GM20431 (cell line): ENCODE results near the gene C6orf15.

Source experiments
- in situ Hi-C: fragments of 300-500 bp; cut with MseI, MboI; formaldehyde crosslinking; loops from one replicate; pipeline ENCODE4 v1.15.0; 2020; ENCODE audit warnings: low sequenced_read_pairs; ENCODE audit not compliant: unreplicated experiment

C6orf15 gene

DNA sequence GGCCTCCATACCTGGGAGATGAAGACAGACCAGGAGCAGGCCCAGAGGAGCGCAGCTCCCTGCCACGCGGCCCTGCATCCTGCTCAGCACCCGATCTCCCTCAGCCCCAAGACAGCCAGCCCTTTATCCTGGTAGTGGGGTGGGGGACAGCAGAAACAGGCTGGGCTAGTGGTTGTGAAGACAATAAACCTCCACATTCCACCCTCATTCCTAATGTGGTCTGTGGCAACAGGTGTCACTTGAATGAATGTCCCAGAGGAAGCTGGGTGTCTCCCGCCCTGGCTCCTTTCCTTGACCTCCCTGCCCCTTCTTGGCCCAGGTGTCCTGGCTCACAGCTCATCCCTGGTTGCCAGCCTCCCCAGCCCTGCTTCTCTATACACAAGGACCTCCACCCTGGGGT, at the start of gene C6orf15:
TSS of gene C6orf15 (minus strand) at position 98 of the 400 bp plus-strand sequence. CDS start at position 78, 20 bp downstream.
- in situ Hi-C loops: no loop called here

DNA sequence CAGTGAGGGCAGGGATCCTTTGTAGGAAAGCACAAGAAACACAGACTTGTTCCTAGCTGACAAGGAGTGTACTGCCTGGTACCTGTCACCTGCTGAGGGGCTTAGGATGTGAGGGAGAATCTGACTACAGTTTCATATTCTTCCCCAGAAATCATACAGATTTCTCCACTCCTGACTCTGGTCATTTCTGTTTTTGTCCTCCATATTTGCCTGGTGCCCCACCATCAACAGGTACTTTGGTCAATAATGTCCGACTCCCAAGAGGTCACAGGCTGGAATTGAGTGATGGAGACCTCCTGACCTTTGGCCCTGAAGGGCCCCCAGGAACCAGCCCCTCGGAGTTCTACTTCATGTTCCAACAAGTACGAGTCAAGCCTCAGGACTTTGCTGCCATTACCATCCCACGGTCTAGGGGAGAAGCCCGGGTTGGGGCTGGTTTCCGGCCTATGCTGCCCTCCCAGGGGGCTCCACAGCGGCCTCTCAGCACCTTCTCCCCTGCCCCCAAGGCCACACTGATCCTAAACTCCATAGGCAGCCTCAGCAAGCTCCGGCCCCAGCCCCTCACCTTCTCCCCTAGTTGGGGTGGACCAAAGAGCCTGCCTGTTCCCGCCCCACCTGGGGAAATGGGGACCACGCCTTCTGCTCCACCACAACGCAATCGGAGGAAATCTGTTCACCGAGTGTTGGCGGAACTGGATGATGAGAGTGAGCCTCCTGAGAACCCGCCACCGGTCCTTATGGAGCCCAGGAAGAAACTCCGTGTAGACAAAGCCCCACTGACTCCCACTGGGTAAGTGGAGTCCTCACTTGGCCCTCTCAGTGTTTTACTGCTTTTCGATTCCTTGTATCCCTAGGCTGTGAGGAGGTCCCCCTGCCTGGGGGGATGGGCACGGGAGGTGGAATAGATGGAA, 49.1 kb upstream of the C6orf15 start:
- in situ Hi-C loops: no loop called here

DNA sequence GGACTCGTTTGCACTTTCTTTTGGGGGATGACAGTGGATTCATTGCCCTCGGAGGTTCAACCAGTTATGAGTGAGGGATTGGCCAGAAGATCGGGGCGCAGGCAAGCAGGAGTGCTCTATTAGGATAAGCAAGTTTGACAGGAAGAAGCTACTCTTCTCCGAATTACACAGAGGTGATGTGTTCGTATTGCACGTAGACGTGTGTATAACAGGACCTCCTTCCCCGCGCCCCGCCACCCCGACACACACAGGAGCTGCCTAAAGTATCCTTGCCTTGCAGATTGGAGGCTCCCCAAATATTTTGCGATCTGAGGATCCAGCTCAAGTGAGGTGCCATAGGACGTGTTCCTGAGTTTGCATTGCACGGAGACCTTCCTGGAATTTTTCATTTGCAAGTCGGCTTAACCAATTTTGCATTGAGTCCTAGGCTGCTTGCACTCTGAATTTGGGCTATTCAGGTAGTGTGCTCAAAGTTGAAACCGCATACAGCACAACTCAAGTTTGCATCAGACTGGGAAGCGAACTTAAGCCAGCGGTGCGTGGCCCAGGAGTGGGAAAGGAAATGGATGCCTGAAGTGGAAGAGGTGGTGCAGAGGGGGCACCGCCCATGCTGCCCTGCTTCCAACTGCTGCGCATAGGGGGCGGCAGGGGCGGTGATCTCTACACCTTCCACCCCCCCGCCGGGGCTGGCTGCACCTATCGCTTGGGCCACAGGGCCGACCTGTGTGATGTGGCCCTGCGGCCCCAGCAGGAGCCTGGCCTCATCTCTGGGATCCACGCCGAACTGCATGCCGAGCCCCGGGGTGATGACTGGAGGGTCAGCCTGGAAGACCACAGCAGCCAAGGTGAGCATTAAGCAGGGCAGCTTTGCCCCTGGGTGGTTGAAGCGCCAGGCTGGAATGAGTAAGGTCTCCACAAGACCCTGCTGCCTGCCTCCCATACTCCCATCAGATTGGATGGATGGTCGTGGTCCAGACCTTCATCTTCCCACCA, 46.8 kb upstream of the C6orf15 start:
- in situ Hi-C loops: no loop called here

DNA sequence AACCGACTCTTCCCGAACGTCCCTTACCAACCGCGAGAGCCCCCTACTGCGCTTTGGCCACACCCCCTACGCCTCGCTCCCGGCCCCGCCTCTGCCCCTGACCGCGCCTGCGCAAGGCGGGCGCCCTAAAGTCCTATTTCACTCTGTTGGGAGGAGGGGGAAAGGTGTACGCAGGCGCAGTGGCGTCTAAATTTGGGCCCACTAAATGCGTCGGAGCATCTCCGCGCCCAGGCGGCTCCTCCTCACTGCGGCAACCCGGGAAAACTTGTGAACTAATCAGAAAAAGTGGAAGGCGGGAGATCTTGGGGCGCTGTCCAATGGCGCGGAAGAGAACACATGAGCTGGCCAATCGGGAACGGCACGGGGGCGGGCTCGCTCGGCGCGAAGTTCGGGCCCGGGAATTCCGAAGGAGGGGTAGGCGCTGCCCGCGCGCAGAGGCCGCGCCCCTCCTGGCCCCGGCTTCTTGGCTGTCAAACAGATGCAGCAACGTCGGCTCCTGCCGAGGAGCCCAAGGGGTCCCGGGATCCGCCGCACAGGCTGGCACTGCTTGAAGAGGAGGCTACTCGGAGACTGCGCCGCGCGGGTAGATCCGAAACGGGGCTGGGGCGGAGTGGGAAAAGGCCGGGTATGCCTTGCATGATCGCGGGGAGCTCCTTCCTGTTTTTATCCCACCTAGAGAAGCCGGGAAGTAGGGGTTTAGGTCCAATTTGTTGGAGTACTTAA, 45.9 kb upstream of the C6orf15 start, which contains the start of gene TCF19:
TSS of gene TCF19 (plus strand) at position 450 of the 723 bp plus-strand sequence. CDS start 881 bp downstream, outside the sequence.
- in situ Hi-C loops: no loop called here

DNA sequence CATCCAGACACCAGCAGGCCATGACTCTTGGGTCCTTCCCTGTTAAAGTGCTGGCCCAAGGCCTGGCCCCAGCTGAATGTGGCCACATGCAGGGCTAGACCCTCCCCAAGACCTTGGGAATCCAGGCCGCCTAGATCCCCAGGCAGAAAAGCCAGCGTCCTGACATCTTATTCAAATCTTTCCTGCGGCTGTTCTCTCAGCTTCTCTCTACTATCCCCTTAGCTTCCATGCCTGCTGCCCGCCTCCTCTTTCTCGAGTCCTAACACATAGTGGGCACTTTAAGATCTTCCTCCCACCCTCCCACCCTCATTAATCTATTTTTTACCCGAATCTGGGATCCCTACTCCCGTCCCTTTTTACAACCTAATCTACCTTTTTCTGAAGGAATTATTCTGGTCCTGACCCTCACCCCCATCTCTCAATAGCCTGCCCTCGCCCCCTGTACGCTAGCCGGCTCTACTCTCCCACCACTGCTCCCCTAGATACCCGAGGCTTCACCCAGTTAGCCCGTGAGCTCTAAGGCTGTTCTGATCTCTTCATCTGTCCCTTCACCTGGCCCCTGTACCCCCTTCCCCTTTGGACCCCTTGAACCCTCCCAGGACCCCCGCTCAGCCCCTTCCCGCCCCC, 45.3 kb upstream of the C6orf15 start, which contains the start of gene CCHCR1:
TSS of gene CCHCR1 (minus strand) at position 290 of the 627 bp plus-strand sequence. CDS start at position 88, 202 bp downstream.
- in situ Hi-C loops: no loop called here

DNA sequence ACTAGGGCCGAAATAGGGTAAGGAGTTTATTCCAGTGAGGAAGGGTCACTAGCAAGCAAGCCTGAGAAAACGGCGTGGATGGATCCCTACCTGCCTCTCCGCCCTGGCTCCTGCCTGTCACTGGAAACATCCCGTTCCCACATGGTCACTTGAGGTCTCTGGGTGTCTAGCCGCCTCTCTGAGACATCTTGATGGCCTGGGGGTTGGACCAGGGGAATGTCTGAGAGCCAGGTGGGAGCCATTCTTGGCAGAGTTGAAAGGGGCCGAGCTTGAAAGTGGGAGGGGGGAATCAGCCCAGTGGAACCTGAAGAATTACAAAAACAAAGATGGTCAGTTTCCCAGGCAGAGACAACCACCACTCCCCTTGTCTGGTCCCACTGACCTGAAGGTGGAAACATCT, 44.3 kb upstream of the C6orf15 start:
- in situ Hi-C loops: no loop called here

DNA sequence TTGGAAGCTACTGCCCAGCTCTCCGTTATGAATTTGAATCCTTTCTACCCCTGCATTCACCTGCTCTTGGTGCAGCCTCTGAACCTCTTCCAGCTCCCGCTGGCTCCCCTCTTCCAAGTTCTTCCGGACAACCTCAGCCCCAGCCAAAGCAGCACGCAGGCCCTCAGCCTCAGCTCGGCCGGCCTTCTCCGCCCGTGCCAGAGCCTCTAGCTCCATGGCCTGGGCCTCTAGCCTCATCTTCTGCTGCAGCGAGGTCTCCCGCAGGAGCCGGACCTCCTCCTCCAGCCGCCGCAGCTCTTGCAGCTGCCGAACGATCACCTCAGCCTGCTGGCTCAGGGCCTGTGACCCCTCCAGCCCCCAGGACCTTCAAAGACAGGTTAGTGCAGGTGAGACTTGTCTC, 42.1 kb upstream of the C6orf15 start:
- in situ Hi-C loops: no loop called here

DNA sequence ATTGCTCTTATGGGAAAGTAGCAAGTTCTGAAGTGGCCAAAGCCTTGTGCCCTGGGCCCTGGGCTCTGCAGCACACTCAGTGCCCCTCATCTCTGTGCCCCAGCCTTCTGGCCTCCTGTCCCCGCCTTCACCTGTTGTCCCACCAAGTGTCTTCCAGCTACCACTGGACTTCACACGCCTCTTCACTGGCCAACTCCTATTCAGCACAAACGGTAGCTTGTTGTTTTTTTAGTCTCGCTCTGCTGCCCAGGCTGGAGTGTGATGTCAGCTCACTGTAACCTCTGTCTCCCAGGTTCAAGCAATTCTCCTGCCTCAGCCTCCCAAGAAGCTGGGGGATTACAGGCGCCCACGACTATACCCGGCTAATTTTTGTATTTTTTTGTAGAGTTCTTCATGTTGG, 40.4 kb upstream of the C6orf15 start:
- in situ Hi-C loops: no loop called here

DNA sequence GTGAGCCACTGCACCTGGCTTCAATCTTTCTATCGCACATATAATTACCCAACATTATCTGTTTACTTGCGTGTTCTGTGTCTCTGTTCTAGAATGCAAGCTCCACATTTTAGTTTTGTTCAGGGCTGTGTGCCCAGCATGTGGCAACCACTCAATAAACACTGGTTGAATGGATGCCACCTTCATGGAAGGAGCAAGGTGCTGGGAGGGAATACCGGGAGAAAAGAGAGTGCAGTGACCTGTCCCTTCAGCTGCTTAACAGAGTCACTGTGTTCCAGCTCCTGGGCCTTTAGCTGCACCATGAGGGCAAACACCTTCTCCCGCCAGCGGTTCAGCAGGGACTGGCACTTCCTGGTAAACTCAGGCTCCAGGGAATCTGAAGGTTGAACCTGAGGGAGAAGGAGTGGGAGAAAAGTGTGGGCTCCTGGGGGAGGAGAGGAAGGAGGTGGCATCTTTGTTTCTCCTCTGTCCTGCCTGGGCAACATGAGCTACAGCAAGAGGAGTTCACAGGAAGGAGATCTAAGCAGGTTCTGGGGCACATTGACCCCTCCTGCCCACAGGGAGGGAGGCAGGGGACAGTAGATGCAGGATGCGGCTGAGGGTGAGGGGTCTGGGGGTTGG, 37.6 kb upstream of the C6orf15 start:
- in situ Hi-C loops: no loop called here

DNA sequence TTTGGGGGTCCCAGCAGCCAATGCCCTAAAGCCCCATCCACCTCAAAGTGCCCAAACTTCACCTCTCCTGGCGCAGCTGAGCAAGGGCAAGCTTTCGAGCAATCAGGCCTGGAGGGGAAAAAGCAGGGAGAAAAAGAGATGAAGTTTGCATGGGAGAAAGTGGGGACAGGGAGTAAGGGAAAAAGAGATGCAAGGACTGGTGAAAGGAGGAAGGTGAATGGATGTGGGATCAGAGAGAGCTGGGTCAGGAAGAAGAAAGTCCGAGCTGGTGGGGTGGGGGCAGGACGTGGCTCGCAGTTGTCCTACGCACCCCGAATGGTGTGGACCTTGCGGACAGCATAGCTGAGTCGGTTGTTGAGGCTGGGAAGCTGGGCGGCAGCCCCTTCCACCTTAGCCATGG, 33.0 kb upstream of the C6orf15 start:
- in situ Hi-C loops: no loop called here

DNA sequence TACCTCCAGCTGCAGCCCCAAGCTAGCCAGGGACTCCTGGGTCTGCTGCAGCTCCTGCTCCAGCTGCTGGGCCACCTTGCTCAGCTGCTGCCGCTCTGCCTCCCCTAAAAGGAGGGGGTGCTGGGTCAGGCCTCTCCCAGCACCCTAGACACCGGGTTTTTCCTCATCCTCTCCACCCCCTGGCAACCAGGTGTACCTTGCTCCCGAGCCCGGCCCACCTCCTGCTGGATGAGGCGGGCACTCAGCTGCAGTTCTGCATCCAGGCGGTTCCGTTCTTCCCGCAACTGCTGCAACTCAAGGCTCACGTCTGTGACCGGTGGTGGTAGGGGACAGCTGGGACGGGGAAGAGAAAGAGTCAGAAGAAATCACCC, 32.6 kb upstream of the C6orf15 start:
- in situ Hi-C loops: no loop called here

DNA sequence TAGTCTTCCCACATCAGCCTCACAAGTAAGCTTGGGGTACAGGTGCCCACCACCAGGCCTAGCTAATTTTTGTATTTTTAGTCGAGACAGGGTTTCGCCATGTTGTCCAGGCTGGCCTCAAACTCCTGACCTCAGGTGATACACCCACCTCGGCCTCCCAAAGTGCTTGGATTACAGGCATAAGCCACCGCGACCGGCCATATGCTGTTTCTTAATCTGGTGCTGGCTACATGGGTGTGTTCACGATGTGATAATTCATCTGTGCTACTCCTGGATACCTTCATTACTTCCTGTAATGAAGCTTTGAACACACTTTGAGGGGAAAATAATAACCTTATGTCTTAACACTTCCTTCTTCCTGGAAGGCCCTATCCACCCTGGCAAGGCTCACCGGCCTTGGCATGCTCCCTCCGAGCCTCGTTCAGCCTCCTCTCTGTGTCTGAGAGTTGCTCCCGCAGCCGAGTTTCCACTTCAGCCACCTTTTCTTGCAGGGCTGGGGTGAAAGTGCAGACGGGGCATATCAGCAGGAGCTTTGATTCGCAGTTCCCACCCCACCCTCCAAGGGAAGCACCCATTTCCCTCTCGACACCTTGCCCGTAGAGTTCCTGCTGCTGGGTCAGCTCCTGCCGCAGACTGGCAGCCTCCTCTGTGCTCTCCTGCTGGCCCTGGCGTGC, 32.1 kb upstream of the C6orf15 start:
- in situ Hi-C loops: no loop called here

DNA sequence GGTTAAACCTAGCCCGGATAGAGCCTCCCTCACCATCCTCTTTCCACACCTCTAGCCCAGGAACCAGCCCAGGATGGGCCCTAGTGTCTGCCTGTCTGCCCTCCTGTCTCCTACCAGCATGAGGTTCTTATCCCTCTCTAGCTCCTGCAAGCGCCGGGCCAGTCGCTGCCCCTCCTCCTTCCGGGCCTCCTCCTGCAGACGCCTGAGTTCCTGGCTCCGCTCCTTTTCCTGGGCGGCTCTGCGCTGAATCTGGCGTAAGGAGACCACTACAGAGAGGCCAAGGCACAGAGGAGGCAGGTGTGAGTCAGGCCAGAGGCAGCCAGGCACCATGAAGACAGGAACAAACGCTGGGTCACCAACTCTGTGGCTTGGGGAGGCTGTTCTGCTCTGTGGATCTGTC, 30.8 kb upstream of the C6orf15 start:
- in situ Hi-C loops: no loop called here

DNA sequence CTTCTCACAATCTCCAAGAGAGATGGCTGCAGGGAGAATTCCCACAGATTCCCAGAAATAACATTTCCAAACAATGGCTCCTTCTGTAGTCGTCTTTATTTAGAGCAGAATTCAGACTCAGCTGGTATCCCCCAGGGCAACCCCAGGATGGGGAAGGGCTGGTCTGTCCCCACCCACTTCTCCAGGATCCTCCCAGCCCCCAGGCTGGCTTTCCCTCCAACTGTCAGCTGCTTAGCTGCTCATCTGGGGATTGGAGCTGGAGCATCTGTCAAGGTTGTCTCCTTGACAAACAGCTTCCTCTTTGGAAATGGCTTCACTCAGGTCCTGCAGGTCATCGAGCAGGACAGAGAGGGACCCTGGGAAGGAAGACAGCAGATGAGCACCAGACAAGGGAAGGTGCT, 30.0 kb upstream of the C6orf15 start:
- in situ Hi-C loops: no loop called here

DNA sequence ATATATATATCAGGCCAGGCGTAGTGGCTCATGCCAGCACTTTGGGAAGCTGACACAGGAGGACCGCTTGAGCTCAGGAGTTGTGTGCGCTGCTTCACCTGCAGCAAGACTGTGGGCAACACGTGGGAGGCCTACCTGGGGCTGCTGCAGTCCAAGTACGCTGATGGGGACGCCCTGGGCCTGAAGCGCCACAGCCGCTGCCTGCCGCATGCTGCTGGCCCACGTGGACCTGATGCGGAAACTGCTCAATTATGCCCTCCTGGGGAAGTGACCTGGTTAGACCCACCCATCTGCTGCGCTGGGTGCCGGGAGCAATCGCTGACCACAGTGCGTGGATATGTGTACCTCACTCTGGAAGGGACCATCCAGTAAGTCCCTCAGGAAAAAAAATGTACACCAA, 28.3 kb upstream of the C6orf15 start:
- in situ Hi-C loops: no loop called here

DNA sequence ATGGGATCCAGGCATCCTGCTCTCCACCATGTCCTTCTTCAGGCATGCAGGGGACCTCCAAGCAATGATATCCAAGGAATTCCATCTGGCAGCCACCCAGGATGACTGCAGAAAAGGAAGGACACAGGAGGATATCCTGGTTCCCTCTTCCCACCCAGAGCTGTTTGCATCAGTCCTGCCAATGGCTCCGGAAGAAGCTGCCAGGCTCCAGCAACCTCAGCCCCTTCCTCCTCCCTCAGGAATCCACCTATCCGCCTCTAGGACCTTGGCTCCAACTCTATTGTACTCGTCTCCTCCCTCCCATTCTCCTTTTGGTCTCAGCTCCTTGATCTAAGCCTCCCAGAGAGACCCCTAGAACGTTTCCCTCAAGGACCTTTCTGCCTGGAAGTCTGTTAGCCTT, 27.2 kb upstream of the C6orf15 start:
- in situ Hi-C loops: loop anchor here (10.0 kb wide), 2 partner anchors 55 to 225 kb away; no protein-coding TSS in a partner anchor

DNA sequence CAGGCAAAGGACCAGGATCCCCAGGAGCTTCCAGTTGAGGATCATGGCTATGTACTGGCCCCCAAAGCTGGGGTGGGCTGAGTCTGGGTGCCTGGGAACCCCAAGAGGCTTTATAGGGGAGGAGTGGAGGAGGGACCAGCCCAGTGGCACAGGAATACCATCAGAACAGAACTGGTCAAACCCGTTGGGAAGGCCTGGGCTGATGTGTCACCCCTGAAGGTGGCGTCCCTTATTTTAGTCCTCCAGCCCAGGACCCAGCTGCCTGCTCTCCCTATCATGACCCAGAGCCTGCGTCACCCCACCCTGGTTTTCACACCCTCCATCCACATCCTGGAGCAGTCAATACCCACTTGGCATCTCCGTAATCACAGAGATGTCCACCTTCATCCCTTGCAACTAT, 26.6 kb upstream of the C6orf15 start, which contains the start of gene PSORS1C2:
TSS of gene PSORS1C2 (minus strand) at position 85 of the 400 bp plus-strand sequence. CDS start at position 45, 40 bp downstream.
- in situ Hi-C loops: loop anchor here (10.0 kb wide), 2 partner anchors 56 to 226 kb away; no protein-coding TSS in a partner anchor

DNA sequence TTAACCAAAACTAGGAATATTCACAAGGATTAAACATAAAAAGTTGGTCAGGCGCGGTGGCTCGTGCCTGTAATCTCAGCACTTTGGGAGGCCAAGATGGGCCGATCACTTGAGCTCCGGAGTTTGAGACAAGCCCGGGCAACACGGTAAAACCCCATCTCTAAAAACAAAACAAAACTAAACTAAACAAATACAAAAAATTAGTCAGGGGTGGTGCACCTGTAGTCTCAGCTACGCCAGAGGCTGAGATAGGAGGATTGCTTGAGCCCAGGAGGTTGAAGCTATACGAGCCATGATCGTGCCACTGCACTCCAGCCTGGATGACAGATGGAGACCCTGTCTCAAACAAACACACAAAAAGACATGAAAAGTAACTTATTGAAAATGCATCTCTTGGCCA, 23.3 kb upstream of the C6orf15 start:
- in situ Hi-C loops: loop anchor here (10.0 kb wide), 2 partner anchors 59 to 229 kb away; no protein-coding TSS in a partner anchor
